SHP77 (cell line): ENCODE results near the gene CRYZ.
"Not testable (repeated sequence)": the region's sequence is repeated elsewhere in the genome, so short reads cannot be mapped to it uniquely, and the experiment has no call there.

Experiments
- DNase-seq, 2 experiments: peaks; one replicate each; lab custom pipeline; 2025; lab: John Stamatoyannopoulos, UW

Gene CRYZ

DNA sequence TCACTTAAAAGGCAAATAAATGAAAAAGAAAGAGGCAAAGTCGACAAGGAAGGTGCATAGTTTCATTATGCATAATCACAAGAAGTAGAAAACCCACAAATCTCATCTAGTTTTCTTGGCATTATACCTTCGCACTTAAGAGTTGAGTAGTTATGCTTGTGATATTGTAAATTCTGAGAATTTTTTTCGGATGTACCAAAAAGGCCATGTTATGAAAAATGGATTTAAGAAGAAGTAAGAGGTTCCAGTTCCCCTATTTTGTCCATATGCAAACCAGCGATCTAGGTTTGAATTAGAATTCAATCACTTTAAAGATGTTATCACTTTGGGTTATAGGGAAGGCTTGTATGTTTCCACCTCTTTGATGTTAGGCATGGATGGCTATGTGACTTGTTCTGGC, 51.4 kb downstream of the CRYZ start:
- DNase-seq, result no peak

DNA sequence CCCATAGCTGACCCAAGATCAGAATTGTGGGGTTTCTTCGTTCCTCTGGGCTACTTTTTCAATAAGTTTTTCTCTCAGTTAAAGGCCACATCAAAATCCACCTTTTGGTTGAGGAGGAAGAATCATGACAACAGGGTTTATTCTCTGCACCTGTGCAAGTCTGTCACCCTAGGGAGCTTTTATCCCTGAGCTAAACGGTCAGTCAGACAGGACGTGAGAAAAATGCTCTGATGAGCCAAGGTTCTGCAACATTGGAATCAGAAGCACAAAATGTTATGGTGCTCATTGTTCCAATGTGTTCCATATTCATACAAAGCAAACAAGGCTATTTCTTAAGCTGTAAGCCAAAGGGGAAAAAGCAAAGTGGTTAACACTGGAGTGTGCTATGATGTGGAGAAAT, 51.8 kb downstream of the CRYZ start:
- DNase-seq, result no peak

DNA sequence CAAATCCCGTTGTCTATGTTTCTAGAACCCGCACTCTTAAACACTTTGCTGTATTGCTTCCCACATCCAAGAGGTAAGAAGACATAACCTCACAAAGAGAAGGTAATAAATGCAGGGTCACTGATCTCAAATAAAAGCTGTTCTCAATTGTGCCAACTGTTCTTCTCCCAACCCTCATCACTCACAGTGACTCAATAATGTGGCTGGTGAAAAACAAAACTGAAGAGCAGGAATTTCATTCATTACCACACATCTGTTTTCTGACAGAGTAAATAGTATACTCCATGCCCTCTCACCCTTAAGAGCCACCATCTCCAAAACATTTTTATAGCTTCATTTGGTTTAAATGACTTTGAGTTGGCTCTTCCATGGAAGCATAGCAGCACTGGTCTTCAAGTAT, 53.0 kb downstream of the CRYZ start:
- DNase-seq, result no peak

DNA sequence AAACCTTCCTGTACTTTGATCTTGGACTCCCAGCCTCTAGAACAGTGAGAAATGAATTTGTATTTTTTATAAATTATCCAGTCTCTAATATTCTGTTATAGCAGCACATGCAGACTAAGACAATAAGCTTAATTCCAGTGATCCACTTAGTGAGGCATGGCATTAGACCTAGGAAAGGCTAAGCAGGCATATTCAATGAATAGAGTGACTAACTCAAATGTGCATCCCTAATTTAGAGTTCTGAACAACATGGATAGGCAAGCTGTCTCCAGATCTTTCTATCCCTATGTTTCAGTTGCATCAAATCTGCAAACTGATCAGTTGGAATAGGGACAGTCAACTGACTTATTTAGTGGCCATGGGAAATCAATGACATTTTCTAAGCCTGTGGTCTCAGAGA, 54.9 kb downstream of the CRYZ start:
- DNase-seq, result no peak

DNA sequence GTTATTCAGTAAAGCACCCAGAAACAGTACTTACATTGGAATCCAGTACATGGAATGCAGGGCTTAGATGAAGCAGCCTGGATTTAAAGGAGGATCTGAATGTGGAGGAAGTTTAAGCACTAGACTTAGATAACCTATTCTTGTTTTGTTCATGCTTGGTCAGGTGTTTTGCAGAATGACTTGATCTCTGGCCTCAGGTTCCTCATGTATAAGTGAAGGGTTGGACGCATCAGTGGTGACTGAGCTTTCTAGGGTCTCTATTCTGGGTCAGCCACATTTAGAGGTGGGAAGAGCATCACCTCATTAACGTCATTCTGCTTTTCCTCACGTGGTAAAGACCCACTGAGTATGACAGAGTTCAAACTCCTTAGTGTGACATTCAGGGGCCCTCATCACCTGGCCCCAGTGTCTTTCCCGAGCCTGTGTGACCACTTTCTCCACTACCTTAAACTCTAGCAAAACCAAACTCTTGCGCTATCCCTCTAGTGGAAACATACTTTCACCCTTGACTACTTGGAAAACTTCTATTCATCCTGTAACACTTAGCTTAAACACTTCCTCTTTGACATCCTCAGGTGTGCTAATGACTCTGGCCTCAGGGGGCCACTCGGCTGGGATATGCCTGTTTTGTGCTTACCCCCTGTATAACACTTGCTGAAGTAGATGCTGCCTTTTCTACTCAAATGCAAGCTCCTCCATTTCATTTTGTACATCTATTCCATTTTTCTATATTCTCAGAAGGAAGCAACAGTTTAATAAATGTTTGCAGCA, 58.4 kb downstream of the CRYZ start:
- DNase-seq, result no peak

DNA sequence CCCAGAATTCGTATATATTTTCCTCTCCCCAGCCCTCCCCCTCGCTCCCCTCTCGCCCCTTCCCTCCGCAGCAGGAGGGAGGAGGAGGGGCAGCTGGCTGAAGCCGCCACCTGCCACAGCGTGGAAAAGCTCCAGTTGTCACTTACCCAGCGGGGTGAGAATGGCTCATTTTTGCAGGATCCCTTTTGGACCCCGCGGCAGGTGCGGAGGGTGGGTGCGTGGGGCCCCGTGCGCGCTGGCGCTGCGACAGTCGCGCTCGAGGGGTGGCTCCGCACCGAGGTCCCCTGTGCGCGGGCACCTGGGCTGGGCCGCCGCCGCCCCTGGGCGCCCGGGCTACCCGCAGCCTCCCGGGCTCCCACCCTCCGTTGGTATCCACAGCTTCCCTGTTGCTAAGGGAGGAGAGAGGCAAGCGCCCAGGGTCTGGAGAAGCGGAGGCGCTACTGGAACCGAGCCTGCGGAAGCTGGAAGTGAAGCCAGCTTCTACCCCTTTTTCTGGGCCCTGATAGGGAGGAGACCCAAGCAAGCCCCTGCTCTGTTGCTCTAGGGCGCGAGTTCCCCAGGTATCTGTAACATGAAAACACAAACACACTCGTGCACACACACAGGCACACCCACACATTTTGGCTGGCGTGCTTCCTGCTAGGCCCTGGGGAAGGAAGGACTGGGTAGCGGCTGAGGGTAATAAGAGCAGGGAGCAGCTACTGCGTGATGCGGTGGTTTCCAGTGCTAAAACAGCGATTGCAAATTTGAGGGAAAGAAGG, 59.3 kb downstream of the CRYZ start, which contains the start of gene ERICH3:
Gene ERICH3, minus strand, starts transcription at position 442 of the 761 bp plus-strand sequence. Its CDS starts 273 bp downstream, at position 169.
- DNase-seq, result peak in 1 of 2 experiments; percentile 45

DNA sequence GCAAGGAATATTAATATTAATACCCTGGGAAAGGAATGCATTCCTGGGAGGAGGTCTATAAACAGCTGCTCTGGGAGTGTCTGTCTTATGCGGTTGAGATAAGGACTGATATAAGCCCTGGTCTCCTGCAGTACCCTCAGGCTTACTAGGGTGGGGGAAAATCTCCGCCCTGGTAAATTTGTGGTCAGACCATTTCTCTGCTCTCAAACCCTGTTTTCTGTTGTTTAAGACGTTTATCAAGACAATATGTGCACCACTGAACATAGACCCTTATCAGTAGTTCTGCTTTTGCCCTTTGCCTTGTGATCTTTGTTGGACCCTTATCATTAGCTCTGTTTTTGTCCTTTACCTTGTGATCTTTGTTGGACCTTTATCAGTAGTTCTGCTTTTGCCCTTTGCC, 62.0 kb downstream of the CRYZ start:
- not testable (repeated sequence) for DNase-seq
